Neural crest cell (in vitro differentiated cells): Measurements from ENCODE around the gene NLN. TPM values are rescaled to one million over a fixed set of nuclear protein-coding genes. Genes with fewer than 3 reads are reported as not detected.
"Not testable (repeated sequence)": the region's sequence is repeated elsewhere in the genome, so short reads cannot be mapped to it uniquely, and the experiment has no call there.

ENCODE experiments used
- DNase-seq: peaks from one replicate; pipeline ENCODE4 v3.0.0; 2021; ENCODE audit warnings: low read depth, mixed read lengths, low spot score
- H3K27ac Mint-ChIP-seq: one replicate; pipeline ENCODE4 v1.8.0; 2021; ENCODE audit warnings: mild to moderate bottlenecking, mixed read lengths; ENCODE audit not compliant: unreplicated experiment
- H3K27me3 Mint-ChIP-seq: 2 replicates; pipeline ENCODE4 v1.8.0; 2021; ENCODE audit warnings: low read depth, mild to moderate bottlenecking, mixed read lengths
- H3K36me3 Mint-ChIP-seq: 2 replicates; pipeline ENCODE4 v1.8.0; 2021; ENCODE audit warnings: low read depth, mild to moderate bottlenecking, mixed read lengths
- H3K4me1 Mint-ChIP-seq: 2 replicates; pipeline ENCODE4 v1.8.0; 2021; ENCODE audit warnings: mixed read lengths
- H3K4me3 Mint-ChIP-seq: one replicate; pipeline ENCODE4 v1.8.0; 2021; ENCODE audit warnings: mild to moderate bottlenecking, mixed read lengths
- H3K9me3 Mint-ChIP-seq: 2 replicates; pipeline ENCODE4 v1.8.0; 2021; ENCODE audit warnings: mixed read lengths
- total RNA-seq: library from RNA; stranded (reverse); gene quantifications from 2 replicates; pipeline ENCODE4 v1.2.1, GENCODE V29; 2021
- TF ChIP-seq, protein P1 (sequence below): fragments of 200-600 bp; sonication (generic); conservative IDR thresholded peaks from 2 replicates; pipeline ENCODE4 v1.5.0; 2021; ENCODE audit warnings: antibody characterized with exemption, mild to moderate bottlenecking

Gene NLN
- total RNA-seq, 1 donor from 2014 or later: 51.7 TPM

DNA sequence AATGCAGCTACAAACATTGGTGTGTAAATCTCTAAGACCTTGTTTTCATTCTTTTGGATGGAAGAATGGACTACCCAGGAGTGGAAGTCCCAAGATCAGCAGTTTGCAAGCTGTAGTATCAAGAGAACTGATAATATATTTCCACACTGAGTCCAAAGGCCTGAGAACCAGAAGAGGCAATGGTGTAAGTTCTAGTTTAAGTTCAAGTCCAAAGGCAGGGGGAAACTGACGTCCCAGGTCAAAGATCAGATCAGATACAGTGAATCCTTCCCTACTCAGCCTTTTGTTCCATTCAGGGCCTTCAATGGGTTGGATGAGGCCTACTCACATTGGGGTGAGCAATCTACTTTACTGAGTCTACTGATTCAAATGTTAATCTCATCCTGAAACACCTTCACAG, 124.1 kb downstream of the NLN start:
- peaks cover 5% of the 10 kb centered on the region for H3K36me3 Mint-ChIP-seq
- TF ChIP-seq, protein P1, sequence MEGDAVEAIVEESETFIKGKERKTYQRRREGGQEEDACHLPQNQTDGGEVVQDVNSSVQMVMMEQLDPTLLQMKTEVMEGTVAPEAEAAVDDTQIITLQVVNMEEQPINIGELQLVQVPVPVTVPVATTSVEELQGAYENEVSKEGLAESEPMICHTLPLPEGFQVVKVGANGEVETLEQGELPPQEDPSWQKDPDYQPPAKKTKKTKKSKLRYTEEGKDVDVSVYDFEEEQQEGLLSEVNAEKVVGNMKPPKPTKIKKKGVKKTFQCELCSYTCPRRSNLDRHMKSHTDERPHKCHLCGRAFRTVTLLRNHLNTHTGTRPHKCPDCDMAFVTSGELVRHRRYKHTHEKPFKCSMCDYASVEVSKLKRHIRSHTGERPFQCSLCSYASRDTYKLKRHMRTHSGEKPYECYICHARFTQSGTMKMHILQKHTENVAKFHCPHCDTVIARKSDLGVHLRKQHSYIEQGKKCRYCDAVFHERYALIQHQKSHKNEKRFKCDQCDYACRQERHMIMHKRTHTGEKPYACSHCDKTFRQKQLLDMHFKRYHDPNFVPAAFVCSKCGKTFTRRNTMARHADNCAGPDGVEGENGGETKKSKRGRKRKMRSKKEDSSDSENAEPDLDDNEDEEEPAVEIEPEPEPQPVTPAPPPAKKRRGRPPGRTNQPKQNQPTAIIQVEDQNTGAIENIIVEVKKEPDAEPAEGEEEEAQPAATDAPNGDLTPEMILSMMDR: no peak
- H3K4me1 Mint-ChIP-seq: peaks cover 5% of the 10 kb centered on the region
- H3K4me3 Mint-ChIP-seq: no peak overlapping the region
- H3K9me3 Mint-ChIP-seq: peaks cover 7% of the 10 kb centered on the region
- H3K27ac Mint-ChIP-seq: no peak overlapping the region
- DNase-seq: no peak
- no peaks in the 10 kb centered on the region for H3K27me3 Mint-ChIP-seq

DNA sequence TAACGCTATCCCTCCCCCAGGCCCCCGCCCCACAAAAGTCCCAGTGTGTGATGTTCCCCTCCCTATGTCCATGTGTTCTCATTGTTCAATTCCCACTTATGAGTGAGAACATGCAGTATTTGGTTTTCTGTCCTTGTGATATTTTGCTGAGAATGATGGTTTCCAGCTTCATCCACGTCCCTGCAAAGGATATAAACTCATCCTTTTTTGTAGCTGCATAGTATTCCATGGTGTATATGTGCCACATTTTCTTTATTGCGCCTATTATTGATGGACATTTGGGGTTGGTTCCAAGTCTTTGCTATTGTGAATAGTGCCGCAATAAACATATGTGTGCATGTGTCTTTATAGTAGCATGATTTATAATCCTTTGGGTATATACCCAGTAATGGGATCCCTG, 125.0 kb downstream of the NLN start:
- H3K36me3 Mint-ChIP-seq, H3K27ac Mint-ChIP-seq, DNase-seq, H3K4me3 Mint-ChIP-seq, H3K27me3 Mint-ChIP-seq, H3K4me1 Mint-ChIP-seq, H3K9me3 Mint-ChIP-seq: not testable (repeated sequence)

DNA sequence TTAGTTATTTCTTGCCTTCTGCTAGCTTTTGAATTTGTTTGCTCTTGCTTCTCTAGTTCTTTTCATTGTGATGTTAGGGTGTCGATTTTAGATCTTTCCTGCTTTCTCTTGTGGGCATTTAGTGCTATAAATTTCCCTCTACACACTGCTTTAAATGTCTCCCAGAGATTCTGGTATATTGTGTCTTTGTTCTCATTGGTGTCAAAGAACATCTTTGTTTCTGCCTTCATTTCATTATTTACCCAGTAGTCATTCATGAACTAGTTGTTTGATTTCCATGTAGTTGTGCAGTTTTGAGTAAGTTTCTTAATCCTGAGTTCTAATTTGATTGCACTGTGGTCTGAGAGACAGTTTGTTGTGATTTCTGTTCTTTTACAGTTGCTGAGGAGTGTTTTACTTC, 127.9 kb downstream of the NLN start:
- H3K27ac Mint-ChIP-seq, H3K9me3 Mint-ChIP-seq, H3K4me1 Mint-ChIP-seq, H3K4me3 Mint-ChIP-seq, DNase-seq, H3K36me3 Mint-ChIP-seq, H3K27me3 Mint-ChIP-seq: not testable (repeated sequence)

DNA sequence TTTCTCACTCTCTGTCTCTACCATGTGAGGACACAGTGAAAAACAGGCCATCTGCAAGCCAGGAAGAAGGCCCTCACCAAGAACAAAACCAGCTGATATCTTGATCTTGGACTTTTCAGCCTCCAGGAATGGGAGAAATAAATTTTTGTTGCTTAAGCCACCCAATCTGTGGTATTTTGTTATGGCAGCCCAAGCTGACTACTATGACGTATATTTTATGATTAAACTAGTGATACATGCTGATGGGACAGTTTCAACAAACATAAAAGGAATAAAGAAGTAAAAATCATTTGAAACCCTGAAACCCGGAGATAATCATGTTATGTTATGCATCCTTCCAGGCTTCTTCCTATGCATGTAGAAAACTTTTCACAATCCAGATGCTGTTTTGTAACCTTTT, 132.9 kb downstream of the NLN start:
- Mint-ChIP-seq H3K27me3 (no peaks in the 10 kb centered on the region), H3K9me3 (peaks cover 6% of the 10 kb centered on the region), H3K4me1 (peaks cover 3% of the 10 kb centered on the region), H3K36me3 (peaks cover 3% of the 10 kb centered on the region), H3K4me3 (no peak overlapping the region), H3K27ac (no peak overlapping the region)
- no peak for DNase-seq
- TF ChIP-seq, protein P1: no peak

DNA sequence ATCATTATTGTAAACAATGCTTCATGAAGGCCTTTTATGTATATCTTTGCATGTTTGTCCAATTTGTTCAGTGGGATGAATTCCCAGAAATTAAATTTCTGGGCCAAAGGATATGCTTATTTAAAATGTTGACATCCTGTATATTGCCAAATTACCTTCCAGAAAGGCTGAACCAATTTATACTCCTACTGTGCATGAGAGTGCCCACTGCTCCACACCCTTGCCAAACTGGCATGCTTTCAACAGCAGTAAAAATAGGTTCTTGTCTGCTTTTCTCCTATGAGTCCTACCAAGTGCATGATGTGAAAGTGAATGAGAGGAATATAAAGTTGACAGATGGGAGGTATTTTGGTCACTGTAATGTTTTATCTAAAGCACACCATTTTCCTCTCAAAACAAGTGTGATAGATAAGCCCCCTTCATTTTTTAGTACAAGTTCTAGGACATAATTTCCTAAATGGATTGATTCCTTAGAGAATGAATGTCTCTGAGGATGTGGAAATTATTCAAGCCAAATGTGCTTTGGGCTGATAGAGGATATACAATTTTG, 133.8 kb downstream of the NLN start:
- Mint-ChIP-seq H3K36me3 (no peaks in the 10 kb centered on the region), H3K27me3 (no peaks in the 10 kb centered on the region), H3K9me3 (peaks cover 3% of the 10 kb centered on the region), H3K27ac (no peak overlapping the region), H3K4me1 (no peaks in the 10 kb centered on the region), H3K4me3 (no peak overlapping the region)
- TF ChIP-seq, protein P1: no peak
- no peak for DNase-seq

DNA sequence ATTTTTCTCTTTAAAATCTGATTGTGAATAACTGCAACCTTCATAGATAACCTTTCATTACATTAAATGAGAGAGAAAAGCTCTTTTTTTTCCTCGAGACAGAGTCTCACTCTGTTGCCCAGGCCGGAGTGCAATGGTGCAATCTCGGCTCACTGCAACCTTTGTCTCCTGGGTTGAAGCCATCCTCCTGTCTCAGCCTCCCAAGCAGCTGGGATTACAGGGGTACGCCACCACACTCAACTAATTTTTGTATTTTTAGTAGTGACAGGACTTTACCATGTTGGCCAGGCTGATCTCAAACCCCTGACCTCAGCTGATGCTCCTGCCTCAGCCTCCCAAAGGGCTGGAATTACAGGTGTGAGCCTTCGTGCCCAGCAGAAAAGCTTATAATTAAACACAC, 134.5 kb downstream of the NLN start:
- no peaks in the 10 kb centered on the region for H3K27me3 Mint-ChIP-seq
- no peaks in the 10 kb centered on the region for H3K4me1 Mint-ChIP-seq
- H3K9me3 Mint-ChIP-seq: peaks cover 3% of the 10 kb centered on the region
- no peak overlapping the region for H3K4me3 Mint-ChIP-seq
- no peaks in the 10 kb centered on the region for H3K36me3 Mint-ChIP-seq
- DNase-seq: no peak
- TF ChIP-seq, protein P1: no peak
- no peak overlapping the region for H3K27ac Mint-ChIP-seq

DNA sequence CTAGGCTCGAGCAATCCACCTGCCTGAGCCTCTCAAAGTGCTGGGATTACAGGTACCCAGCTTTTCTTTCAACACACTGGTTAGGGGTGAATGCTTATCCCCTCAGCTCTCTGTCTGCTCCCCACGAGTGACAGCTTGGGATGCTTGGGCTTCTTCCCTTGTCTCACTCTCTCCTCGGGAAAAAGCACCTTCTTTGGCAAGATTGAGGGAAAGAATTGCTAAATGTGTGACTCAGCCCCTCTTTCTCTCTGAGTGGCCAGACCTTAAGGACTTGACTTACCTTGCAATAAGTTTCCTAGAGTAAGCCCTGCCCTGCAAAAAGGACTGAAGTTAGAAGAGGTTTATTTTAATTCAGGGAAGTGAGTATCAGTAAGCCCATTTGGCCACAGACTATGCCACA, 136.3 kb downstream of the NLN start:
- Mint-ChIP-seq H3K4me1 (peaks cover 5% of the 10 kb centered on the region), H3K27me3 (no peaks in the 10 kb centered on the region), H3K9me3 (peaks cover 3% of the 10 kb centered on the region), H3K36me3 (no peaks in the 10 kb centered on the region), H3K4me3 (no peak overlapping the region), H3K27ac (no peak overlapping the region)
- TF ChIP-seq, protein P1: no peak
- DNase-seq: no peak
